Ovary (tissue), 9 donors: Measurements from ENCODE around the gene GJA4. TPM values are rescaled to one million over a fixed set of nuclear protein-coding genes. Genes with fewer than 3 reads are reported as not detected.

ENCODE experiments used
- DNase-seq, 5 donors: peaks; one replicate each; pipeline ENCODE4 v3.0.0-alpha.2; 2019 to 2020
- H3K27ac ChIP-seq, 2 donors: fragments of 200-600 bp; one replicate each; pipeline versions ENCODE4 v1.5.1 to v1.8.0; 2019 to 2022
- H3K27me3 ChIP-seq: fragments of 200-600 bp; one replicate; pipeline ENCODE4 v1.8.0; 2022
- H3K36me3 ChIP-seq: fragments of 200-600 bp; sonication (generic); one replicate; pipeline ENCODE4 v1.5.1; 2019
- H3K4me1 ChIP-seq: one replicate; pipeline ENCODE4 v1.8.1; 2013; ENCODE audit warnings: mild to moderate bottlenecking, moderate library complexity; ENCODE audit not compliant: insufficient read depth
- H3K4me3 ChIP-seq: fragments of 200-600 bp; sonication (generic); one replicate; pipeline ENCODE4 v1.5.1; 2017
- H3K9me3 ChIP-seq, 2 donors: fragments of 200-600 bp in 1 of 2; sonication (generic) in 1 of 2; one replicate each; pipeline versions ENCODE4 v1.5.1 to v1.8.1; 2013 to 2019; ENCODE audit warnings: mild to moderate bottlenecking in 1 of 2, moderate library complexity in 1 of 2
- CTCF ChIP-seq, 3 donors: fragments of 450-650 bp in 2 of 3; fragments of 200-600 bp in 1 of 3; IDR thresholded peaks; one replicate each; pipeline versions ENCODE4 v1.5.1 to v1.8.0; 2016 to 2022; ENCODE audit warnings: antibody characterized with exemption in 3 of 3, mild to moderate bottlenecking in 1 of 3
- EP300 ChIP-seq: sonication (generic); formaldehyde crosslinking; IDR thresholded peaks from one replicate; pipeline ENCODE4 v1.6.1; 2017; ENCODE audit warnings: antibody characterized with exemption
- POLR2A ChIP-seq: fragments of 450-650 bp; IDR thresholded peaks from one replicate; pipeline ENCODE4 v1.6.1; 2017; ENCODE audit warnings: antibody characterized with exemption, mild to moderate bottlenecking, moderate library complexity
- WGBS, 3 donors: extraction: QIAGEN DNeasy Blood & Tissue Kit in 1 of 3; methylation state at CpG; one replicate each; pipeline versions ENCODE4 v1.1.5 to v1.1.7; 2013 to 2017; 5-methylcytosine and 5-hydroxymethylcytosine counted together
- intact Hi-C, 4 donors: fragments of 100-400 bp; cut with DNase I; formaldehyde crosslinking; loops; one replicate each; pipeline versions ENCODE4 v1.11.0 to v1.15.1; 2022 to 2023
- polyA plus RNA-seq, 2 donors: library from polyadenylated mRNA; stranded (reverse); fragments of 200-250 nt in 1 of 2; fragments of 350-450 nt in 1 of 2; fragmentation: Illumina TruSeq in 1 of 2; extraction: RNeasy Lipid Tissue Mini Kit (QIAGEN cat#74804) in 1 of 2; gene quantifications; one replicate each; pipeline ENCODE4 v1.2.3, GENCODE V29; 2013 to 2014
- total RNA-seq, 7 donors: library from RNA; depleted of rRNA in 2 of 7; stranded (reverse); fragments of >200 nt in 2 of 7; fragmentation: NEBNext Ultra II Directional in 3 of 7; extraction: Animal tissue kit (Norgen Biotek cat#: 25700) in 3 of 7; gene quantifications; one replicate each; pipeline versions ENCODE4 v1.1.0 to v1.2.4, GENCODE V29; 2016 to 2023
- donor health status: DM: no; HTN: no; CAD: no; lungs with moderate emphysema.
- donor health status: DM: no; HTN: no; CAD: no.
- donor health status: Bipolar disorder and iron deficiency.
- donor health status: DM: yes; HTN: yes; CAD: no.
- donor health status: DM: no; HTN: no; CAD: no.
- donor health status: DM: yes; HTN: yes; CAD: no.

The GJA4 gene
- total and polyA plus RNA-seq, 9 donors, result 4.9 to 149 (median 9.5) TPM

- WGBS, 3 donors, result 47 to 58% (median 47%) methylated on average over 10 of the region's 10 CpGs
- no peak for DNase-seq
These were observed 15.1 kb upstream of the GJA4 start for GRCh38 chr1:34777519-34778321.

DNA sequence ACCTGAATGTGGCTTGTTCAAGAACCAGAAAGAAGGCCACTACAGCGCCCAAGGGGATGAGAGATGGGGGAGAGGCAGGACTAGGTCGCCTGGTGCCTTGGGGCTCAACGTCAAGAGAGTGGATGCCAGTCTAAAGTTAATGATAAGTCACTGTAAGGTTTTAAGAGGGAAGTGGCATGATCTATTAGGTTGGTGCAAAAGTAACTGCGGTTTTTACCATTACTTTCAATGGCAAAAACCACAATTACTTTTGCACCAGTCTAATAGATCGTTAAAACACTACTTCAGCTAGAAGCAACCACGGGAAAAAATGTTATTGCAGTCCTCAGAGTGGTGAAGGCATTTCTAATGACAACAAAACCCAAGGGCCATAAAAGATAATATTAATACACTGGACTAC, 14.4 kb upstream of the GJA4 start:
- intact Hi-C loops, result no loop called here
- WGBS, 3 donors, result 58 to 64% (median 61%) methylated on average over 6 of the region's 6 CpGs
- Histone ChIP-seq H3K4me1 (peaks cover 4% of the 10 kb centered on the region), H3K36me3 (no peaks in the 10 kb centered on the region), H3K9me3 (no peaks in the 10 kb centered on the region), H3K27ac (no peak overlapping the region), H3K4me3 (no peak overlapping the region), H3K27me3 (no peaks in the 10 kb centered on the region)
- no peak for DNase-seq
- TF ChIP-seq CTCF (IDR thresholded peaks at IDR 0.05) (no peak), EP300 (no peak), POLR2A (no peak)

More at GRCh38 chr1:34777519-34778321, 15.1 kb upstream of the GJA4 start:
- no peaks in the 10 kb centered on the region for H3K9me3 ChIP-seq
- no peaks in the 10 kb centered on the region for H3K27me3 ChIP-seq
- H3K36me3 ChIP-seq, result no peaks in the 10 kb centered on the region
- no peak overlapping the region for H3K4me3 ChIP-seq
- TF ChIP-seq CTCF (IDR thresholded peaks at IDR 0.05), result no peak
- no peak for TF ChIP-seq POLR2A
- TF ChIP-seq EP300, result no peak
- peaks cover 4% of the 10 kb centered on the region for H3K4me1 ChIP-seq
- no peak overlapping the region for H3K27ac ChIP-seq
- intact Hi-C loops, result no loop called here

DNA sequence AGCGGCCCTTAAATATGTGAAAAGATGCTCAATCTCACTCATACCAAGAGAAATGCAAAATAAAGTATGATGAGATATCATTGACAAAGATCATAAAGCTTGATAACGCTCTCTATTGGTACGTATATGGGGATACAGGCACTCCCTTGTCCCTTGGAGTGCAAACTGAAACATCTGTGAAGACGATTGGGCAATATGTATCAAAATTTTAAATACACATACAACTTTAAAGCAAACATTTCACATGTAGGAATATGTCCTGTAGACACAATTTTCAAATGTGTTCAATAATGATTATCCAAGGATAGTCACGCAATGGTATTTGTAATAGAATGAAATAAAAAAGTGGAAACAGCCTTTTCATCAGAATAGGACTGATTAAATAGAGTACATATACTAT, 13.8 kb upstream of the GJA4 start:
- H3K4me1 ChIP-seq, result peaks cover 4% of the 10 kb centered on the region
- TF ChIP-seq EP300, result no peak
- TF ChIP-seq POLR2A, result no peak
- no peak for TF ChIP-seq CTCF (IDR thresholded peaks at IDR 0.05)
- WGBS, 3 donors, result 64 to 86% (median 67%) methylated on average over 5 of the region's 5 CpGs
- DNase-seq, result no peak
- intact Hi-C loops, result no loop called here
- H3K9me3 ChIP-seq, result no peaks in the 10 kb centered on the region
- H3K4me3 ChIP-seq, result no peak overlapping the region
- no peaks in the 10 kb centered on the region for H3K27me3 ChIP-seq
- no peak overlapping the region for H3K27ac ChIP-seq
- H3K36me3 ChIP-seq, result no peaks in the 10 kb centered on the region

GRCh38 chr1:34779526-34779925, 13.3 kb upstream of the GJA4 start:
- TF ChIP-seq EP300, result no peak
- TF ChIP-seq POLR2A, result no peak
- no peak for TF ChIP-seq CTCF (IDR thresholded peaks at IDR 0.05)
- no peak for DNase-seq
- no peak overlapping the region for H3K4me3 ChIP-seq
- intact Hi-C loops, result no loop called here
- H3K9me3 ChIP-seq, result no peaks in the 10 kb centered on the region
- 74 to 80% (median 75%) methylated on average over 5 of the region's 5 CpGs for WGBS, 3 donors
- peaks cover 4% of the 10 kb centered on the region for H3K4me1 ChIP-seq
- no peaks in the 10 kb centered on the region for H3K27me3 ChIP-seq
- H3K27ac ChIP-seq, result no peak overlapping the region
- H3K36me3 ChIP-seq, result no peaks in the 10 kb centered on the region
